TTC549 (cell line): ENCODE data around the gene CADM1.

Experiments used
- FAIRE-seq: peaks from 2 replicates; lab custom pipeline; 2012; peaks lifted over from hg19 to GRCh38; lab: Jason Lieb, UNC

The CADM1 gene

DNA sequence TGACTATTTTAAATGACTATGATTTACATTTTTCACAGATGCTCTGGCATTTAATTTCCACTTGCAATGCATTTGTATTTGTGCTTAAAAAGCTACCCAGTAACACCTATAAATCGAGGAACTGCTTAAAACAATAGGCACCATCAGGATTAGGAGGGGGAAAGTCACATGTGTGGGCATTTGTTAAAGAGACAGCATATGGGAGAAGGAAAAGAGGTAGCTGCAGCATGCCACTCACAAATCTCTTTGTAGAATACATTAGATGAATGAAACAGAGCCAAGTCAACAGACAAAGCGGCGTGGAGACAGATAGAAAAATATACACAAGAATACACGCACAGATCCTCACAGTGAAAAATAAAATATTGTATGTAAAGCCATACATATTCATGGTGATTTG is 228.0 kb downstream of the CADM1 start:
- FAIRE-seq, result no peak

DNA sequence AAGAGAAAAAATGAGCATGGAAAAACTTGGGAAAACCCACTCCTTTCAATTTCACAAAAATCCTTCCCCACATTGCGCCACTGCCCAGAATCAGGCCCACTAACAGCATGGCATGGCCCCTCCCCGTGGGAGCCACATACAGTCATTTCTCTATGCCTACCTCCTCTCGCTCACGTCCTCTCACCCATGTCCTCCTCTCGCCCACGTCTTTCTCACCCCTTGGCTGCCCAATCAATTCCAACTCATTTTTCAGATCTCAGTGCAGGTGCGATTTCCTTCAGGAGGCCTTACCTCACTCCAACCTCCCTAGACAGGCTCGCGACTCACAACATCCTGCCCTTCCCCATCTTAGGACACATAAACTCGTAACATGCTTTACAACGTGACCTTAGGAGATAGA is 229.2 kb downstream of the CADM1 start:
- no peak for FAIRE-seq

GRCh38 chr11:115272925-115273324 is 231.3 kb downstream of the CADM1 start:
- no peak for FAIRE-seq

GRCh38 chr11:115271643-115272042 is 232.6 kb downstream of the CADM1 start:
- FAIRE-seq, result no peak

GRCh38 chr11:115269191-115269950 is 234.8 kb downstream of the CADM1 start:
- no peak for FAIRE-seq

- no peak for FAIRE-seq
Observed at GRCh38 chr11:115267871-115268270, 236.3 kb downstream of the CADM1 start.

DNA sequence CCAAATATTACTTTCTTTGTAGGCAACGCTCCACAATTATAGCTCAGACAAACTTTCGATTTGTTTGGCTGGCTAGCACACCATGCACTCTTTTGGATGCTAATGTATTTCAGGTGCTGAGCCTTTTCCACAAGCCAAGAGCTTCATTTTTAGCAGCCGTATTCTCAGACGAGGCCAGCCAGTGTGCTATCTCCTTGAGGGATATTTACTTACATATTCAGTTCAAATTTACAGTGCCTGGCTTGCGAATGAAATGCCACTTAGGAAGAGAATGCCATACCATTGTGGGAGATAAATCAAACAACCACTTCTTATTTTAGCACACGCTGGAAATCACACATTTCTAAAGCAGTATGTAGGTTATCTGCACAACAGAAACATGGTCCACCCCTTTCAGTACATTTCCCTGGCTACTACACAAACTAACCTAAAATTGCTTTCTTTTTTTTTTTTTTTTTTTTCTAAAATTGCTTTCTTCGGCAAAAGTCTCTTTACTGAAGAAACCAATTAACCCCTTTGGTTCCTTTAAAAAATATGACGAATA is 236.9 kb downstream of the CADM1 start:
- no peak for FAIRE-seq

- no peak for FAIRE-seq
Observed at GRCh38 chr11:115266066-115266639, 238.1 kb downstream of the CADM1 start.

DNA sequence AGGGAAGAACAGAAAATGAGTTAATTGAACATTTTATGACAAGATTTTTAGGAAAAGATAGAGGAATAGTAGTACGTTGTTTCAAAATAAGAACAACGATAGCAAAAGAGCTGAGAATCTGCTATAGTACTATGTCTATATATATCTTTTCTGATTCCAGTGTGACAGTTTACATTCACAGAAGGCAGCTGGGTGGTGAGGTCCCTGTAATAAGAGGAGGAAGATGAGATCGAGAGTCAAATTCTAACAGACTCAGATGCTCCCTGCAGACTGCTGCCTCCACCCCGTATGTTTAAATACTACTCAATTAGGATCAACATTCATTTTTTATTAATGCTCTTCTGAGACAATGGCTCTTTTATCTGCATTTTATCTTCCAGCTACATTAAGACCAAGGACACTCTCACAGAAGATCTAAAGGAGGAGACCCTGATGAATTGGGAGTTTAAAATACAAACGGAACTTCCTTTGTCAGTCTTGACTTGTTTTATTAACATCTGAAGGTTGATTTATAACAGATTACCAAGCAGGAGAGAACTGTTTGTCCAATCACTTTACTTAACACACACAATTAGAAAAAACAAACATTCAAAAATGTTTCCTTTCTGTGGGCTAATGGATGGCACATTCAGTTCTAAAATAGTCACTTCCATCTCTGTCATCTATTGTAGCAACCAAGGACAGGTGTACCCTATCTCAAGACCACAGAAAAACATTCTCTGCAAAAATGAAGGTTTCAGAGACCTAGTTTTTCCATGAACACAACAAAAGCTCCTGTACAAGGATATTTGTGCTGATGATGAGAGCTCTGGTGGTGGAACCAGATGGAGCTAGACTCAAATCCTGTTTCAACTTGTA is 240.2 kb downstream of the CADM1 start:
- FAIRE-seq, result no peak

DNA sequence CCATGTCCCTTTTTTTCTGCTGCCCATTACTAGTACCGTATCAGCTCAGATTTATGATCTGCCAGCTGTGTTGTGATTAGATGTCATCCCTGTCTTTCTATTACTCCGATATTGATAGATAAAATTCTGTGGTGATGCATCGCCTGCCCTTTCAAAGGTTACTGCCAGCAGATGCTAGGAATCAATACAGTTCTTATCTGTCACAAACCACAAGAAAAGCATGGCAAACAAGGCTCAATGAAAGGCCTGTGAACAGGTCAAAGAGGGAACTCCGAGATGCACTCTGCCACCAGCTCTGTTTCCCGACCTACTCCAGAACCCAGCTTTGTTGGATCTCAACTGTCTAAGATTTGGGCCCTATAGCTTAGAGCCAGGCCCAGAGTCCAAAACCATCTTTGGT is 246.0 kb downstream of the CADM1 start:
- FAIRE-seq, result no peak

- FAIRE-seq, result no peak
Observed at GRCh38 chr11:115257678-115258077, 246.5 kb downstream of the CADM1 start.

DNA sequence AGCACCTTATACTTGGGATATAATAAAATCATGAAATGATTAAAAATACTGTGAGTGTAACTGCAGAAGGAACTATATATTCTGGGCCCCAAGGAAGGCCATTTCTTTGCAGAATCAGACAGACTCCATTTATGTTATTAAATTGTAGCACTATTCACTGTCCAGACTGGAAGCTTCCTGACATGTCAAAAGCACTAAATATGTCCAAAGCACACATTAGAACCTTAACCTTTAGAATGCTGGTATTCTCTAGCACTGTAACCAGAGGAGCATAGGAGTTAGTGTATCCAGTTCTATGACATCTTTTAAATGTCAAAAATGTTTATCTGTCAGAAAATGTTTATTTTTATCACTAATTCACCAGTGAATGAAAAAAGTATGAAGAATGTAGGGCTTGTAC is 246.9 kb downstream of the CADM1 start:
- FAIRE-seq, result no peak

- no peak for FAIRE-seq
Observed at GRCh38 chr11:115256397-115257197, 247.6 kb downstream of the CADM1 start.

- FAIRE-seq, result no peak
Observed at GRCh38 chr11:115255006-115255762, 249.0 kb downstream of the CADM1 start.

DNA sequence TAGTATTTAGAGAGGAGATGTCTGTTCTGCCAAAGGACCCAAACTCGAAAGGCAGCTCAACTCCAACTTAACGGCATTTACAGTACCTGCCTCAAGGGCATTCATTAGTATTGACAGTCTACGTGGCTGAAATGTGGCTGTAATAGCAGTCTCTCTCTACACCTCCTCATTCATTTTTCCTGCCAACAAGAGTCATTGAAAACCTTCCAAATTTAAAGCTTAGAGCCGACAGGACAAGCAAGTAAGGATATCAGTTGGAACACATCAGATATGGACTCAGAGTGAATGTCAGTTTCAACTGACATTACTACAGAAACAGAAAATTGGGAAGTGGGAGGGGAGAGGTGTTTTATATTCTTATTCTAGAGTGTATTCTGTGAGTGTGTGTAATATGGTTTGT is 253.1 kb downstream of the CADM1 start:
- FAIRE-seq, result no peak

DNA sequence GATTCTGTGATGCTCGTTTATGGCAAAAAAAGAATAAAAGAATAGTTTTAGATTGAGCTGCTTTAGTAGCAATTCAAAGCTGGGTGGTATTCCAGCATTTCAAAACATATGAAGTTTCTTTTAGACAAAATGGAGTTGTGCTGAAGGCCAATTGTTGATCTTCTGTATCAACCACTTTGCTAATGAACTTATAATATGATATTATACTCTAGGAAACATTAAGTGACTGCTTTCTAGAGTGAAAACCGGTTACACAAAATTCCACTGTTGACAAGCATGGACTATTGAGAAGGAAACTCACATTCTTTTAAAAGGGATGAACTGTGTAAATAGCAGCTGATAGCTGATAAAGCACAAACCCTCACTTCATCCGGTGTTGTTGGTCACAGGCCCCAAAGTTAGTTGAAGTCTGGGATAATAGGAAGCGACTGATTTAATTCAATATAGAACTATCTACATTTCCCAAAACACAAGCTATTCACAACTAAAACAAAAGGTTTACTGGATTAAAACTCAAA is 255.1 kb downstream of the CADM1 start:
- FAIRE-seq, result no peak

- FAIRE-seq, result no peak
Observed at GRCh38 chr11:115247953-115248352, 256.3 kb downstream of the CADM1 start.

GRCh38 chr11:115247361-115247760 is 256.9 kb downstream of the CADM1 start:
- no peak for FAIRE-seq

- no peak for FAIRE-seq
Observed at GRCh38 chr11:115244758-115245157, 259.5 kb downstream of the CADM1 start.

DNA sequence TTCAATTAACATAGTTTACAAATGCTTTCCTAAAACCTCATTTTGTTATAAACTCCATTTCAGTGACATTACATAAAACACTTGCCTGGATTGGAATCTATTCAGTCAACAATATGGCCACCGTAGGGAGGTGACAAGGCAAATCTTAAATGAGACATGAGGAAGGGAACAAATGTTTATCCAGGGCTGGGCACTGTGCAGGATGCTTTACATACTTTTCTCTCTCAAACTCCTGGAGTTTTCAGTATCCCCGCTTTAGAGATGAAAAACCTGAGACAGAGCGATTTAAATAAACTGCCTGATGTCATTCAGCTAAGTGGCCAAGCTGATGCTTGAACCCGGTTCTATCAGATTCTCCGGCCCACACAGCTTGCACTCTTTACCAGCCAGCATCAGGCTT is 259.9 kb downstream of the CADM1 start:
- FAIRE-seq, result no peak

DNA sequence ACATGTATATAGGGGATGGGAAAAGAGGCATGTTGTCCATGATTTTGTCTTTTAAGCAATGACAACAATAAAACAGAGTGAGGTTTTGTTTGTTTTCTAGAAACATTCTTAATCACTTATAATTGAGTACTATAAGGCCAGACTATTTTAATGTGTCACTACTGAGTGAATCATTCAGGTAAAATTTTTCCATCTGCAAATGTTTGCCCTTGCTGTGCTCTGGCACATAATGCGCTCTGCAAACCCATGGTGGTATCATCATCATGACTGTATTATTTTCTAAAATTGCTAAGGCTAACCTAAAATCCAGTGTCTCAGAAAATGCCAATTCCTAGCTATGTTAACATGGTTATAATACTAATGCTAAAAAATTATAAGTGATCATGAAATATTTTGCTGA is 261.2 kb downstream of the CADM1 start:
- FAIRE-seq, result no peak
